Esophagus squamous epithelium (tissue), 5 donors: ENCODE measurements around the gene ACE2. TPM values are rescaled to one million over a fixed set of nuclear protein-coding genes. Genes with fewer than 3 reads are reported as not detected.

ENCODE experiments used
- DNase-seq: peaks from one replicate; lab custom pipeline; 2025; lab: John Stamatoyannopoulos, UW
- H3K27ac ChIP-seq, 4 donors: fragments of 200-600 bp; sonication (generic); one replicate each; pipeline ENCODE4 v1.5.1; 2016 to 2019; ENCODE audit warnings: mild to moderate bottlenecking in 1 of 4
- H3K27me3 ChIP-seq, 4 donors: fragments of 200-600 bp; sonication (generic); 1 replicate in 3 of 4; 2 replicates in 1 of 4; pipeline versions ENCODE4 v1.5.1 to v1.6.0; 2017 to 2021; ENCODE audit warnings: antibody characterized with exemption in 1 of 4
- H3K36me3 ChIP-seq, 3 donors: fragments of 200-600 bp; sonication (generic); one replicate each; pipeline ENCODE4 v1.5.1; 2016 to 2019
- H3K4me1 ChIP-seq, 3 donors: fragments of 200-600 bp; sonication (generic); one replicate each; pipeline ENCODE4 v1.5.1; 2017 to 2019
- H3K4me3 ChIP-seq, 4 donors: fragments of 200-600 bp; sonication (generic); 1 replicate in 3 of 4; 2 replicates in 1 of 4; pipeline ENCODE4 v1.5.1; 2016 to 2019; ENCODE audit warnings: mild to moderate bottlenecking in 2 of 4, moderate library complexity in 1 of 4
- H3K9me3 ChIP-seq, 3 donors: fragments of 200-600 bp; sonication (generic); one replicate each; pipeline ENCODE4 v1.5.1; 2016 to 2019
- POLR2A ChIP-seq, 4 donors: fragments of 450-650 bp; IDR thresholded peaks; one replicate each; pipeline ENCODE4 v1.6.1; 2017; ENCODE audit warnings: antibody characterized with exemption in 4 of 4, mild to moderate bottlenecking in 4 of 4, moderate library complexity in 3 of 4
- WGBS, 2 donors: methylation state at CpG; one replicate each; pipeline ENCODE4 v1.1.5; 2018; 5-methylcytosine and 5-hydroxymethylcytosine counted together
- intact Hi-C: fragments of 100-400 bp; cut with DNase I; formaldehyde crosslinking; loops from one replicate; pipeline ENCODE4 v1.15.0; 2022
- total RNA-seq, 4 donors: library from RNA; depleted of rRNA; stranded (reverse); fragments of >200 nt; gene quantifications; one replicate each; pipeline ENCODE4 v1.1.0, GENCODE V29; 2016
- TF ChIP-seq, protein P1 (sequence below), 6 experiments: fragments of 450-650 bp in 4 of 6; fragments of 200-600 bp in 2 of 6; sonication (generic) in 2 of 6; IDR thresholded peaks; one replicate each; pipeline ENCODE4 v1.5.1; 2016 to 2019; ENCODE audit warnings: antibody characterized with exemption in 6 of 6, mild to moderate bottlenecking in 4 of 6, moderate library complexity in 4 of 6
- donor health status: DM: yes; HTN: yes; CAD: no.

The ACE2 gene
- total RNA-seq, 4 donors from 2014 or later: 0.57 to 9.8 (median 5.5) TPM

DNA sequence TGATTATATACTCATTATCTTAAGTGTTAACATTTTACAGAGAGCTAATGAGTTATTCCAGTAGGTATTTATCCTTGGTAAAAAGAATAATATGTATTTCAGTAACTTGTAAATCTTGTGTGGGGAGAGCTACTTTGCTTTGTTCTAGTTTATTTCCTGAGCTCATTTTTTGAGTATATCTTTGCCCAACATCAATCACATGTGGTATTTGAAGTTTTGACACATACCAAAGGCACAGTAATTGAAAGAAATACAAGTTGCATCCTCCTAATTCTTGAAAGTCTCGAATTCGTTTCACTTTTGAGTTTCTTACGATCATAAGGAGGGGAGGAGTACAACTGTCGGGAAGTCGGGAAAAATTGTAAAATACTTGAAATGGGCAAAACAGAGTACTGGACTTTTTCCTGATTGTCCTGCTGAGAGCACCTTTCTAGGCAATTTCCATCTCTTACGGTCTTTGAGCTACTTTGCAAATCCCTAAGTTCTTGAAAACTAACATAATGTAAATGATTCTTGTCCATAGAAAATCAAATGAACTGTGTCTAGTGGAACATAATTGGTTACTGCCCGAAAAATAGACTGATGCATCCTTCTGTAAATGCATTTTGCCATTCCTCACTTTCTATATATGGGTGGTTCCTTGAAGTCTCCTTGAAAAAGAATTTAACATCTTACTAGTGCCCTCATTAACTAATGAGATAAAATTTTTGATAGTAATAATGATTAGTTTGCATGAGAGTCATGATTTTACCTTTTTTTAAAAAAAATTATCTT is 43.2 kb upstream of the ACE2 start:
- Histone ChIP-seq H3K9me3 (no peaks in the 10 kb centered on the region), H3K4me3 (no peak overlapping the region), H3K4me1 (no peaks in the 10 kb centered on the region), H3K36me3 (no peaks in the 10 kb centered on the region), H3K27ac (no peak overlapping the region), H3K27me3 (no peaks in the 10 kb centered on the region)
- 74 to 76% methylated on average over 5 to 7 of the region's 7 CpGs for WGBS, 2 donors
- no peak for TF ChIP-seq POLR2A (IDR thresholded peaks at IDR 0.05)
- TF ChIP-seq, protein P1, sequence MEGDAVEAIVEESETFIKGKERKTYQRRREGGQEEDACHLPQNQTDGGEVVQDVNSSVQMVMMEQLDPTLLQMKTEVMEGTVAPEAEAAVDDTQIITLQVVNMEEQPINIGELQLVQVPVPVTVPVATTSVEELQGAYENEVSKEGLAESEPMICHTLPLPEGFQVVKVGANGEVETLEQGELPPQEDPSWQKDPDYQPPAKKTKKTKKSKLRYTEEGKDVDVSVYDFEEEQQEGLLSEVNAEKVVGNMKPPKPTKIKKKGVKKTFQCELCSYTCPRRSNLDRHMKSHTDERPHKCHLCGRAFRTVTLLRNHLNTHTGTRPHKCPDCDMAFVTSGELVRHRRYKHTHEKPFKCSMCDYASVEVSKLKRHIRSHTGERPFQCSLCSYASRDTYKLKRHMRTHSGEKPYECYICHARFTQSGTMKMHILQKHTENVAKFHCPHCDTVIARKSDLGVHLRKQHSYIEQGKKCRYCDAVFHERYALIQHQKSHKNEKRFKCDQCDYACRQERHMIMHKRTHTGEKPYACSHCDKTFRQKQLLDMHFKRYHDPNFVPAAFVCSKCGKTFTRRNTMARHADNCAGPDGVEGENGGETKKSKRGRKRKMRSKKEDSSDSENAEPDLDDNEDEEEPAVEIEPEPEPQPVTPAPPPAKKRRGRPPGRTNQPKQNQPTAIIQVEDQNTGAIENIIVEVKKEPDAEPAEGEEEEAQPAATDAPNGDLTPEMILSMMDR (IDR thresholded peaks at IDR 0.05): no peak
- intact Hi-C loops: no loop called here
- DNase-seq: no peak

DNA sequence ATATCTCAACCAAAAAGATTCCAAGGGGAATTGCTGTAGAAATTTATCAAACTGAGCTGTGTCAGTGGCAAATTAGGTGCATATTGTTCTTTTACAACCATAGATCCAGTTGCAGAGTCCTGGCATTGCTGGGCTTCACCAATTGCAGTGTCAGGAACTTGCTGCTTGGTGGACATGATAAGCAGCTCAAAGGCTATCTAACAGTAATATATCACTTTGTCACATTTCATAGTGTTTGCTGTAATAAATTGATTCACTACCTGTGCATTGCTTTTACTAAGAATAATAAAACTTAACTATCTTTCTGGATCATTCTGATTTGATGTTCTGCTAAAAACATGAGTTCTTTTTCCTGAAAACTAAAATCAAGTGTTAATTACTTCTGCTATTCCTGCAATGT is 30.9 kb upstream of the ACE2 start:
- no peak for DNase-seq
- intact Hi-C loops: no loop called here
- no peak for TF ChIP-seq POLR2A (IDR thresholded peaks at IDR 0.05)
- TF ChIP-seq, protein P1 (IDR thresholded peaks at IDR 0.05): no peak
- no peaks in the 10 kb centered on the region for H3K27me3 ChIP-seq
- H3K27ac ChIP-seq: no peak overlapping the region
- H3K4me1 ChIP-seq: no peaks in the 10 kb centered on the region
- H3K36me3 ChIP-seq: no peaks in the 10 kb centered on the region
- no peak overlapping the region for H3K4me3 ChIP-seq
- no peaks in the 10 kb centered on the region for H3K9me3 ChIP-seq

GRCh38 chrX:15623054-15623453 is 22.3 kb upstream of the ACE2 start:
- TF ChIP-seq, protein P1 (IDR thresholded peaks at IDR 0.05): no peak
- TF ChIP-seq POLR2A (IDR thresholded peaks at IDR 0.05): no peak
- H3K9me3 ChIP-seq: peaks cover 0 to 4% (median 0%) of the 10 kb centered on the region in 3 donors
- peaks cover 0 to 3% (median 0%) of the 10 kb centered on the region in 4 donors for H3K27me3 ChIP-seq
- no peaks in the 10 kb centered on the region for H3K36me3 ChIP-seq
- H3K4me3 ChIP-seq: no peak overlapping the region
- 32 to 66% methylated on average over 1 of the region's 1 CpG for WGBS, 2 donors
- no peak overlapping the region for H3K27ac ChIP-seq
- intact Hi-C loops: no loop called here
- H3K4me1 ChIP-seq: no peaks in the 10 kb centered on the region
- no peak for DNase-seq

- TF ChIP-seq POLR2A (IDR thresholded peaks at IDR 0.05): no peak
- TF ChIP-seq, protein P1 (IDR thresholded peaks at IDR 0.05): no peak
- peaks cover 0 to 2% (median 0%) of the 10 kb centered on the region in 3 donors for H3K9me3 ChIP-seq
- H3K4me1 ChIP-seq: no peaks in the 10 kb centered on the region
- 30 to 51% methylated on average over 3 of the region's 3 CpGs for WGBS, 2 donors
- no peak overlapping the region for H3K4me3 ChIP-seq
- intact Hi-C loops: no loop called here
- peaks cover 0 to 3% (median 0%) of the 10 kb centered on the region in 4 donors for H3K27me3 ChIP-seq
- no peaks in the 10 kb centered on the region for H3K36me3 ChIP-seq
- H3K27ac ChIP-seq: peak overlapping the region in 3 of 4 donors; percentile 39 to 52 (median 45)
- no peak for DNase-seq
Observed at GRCh38 chrX:15619053-15619755, 18.4 kb upstream of the ACE2 start.

GRCh38 chrX:15617111-15617510 is 16.4 kb upstream of the ACE2 start:
- no peaks in the 10 kb centered on the region for H3K36me3 ChIP-seq
- H3K27me3 ChIP-seq: peaks cover 0 to 1% (median 0%) of the 10 kb centered on the region in 4 donors
- H3K27ac ChIP-seq: no peak overlapping the region
- WGBS, 2 donors: 57 to 63% methylated on average over 5 to 6 of the region's 6 CpGs
- no peaks in the 10 kb centered on the region for H3K9me3 ChIP-seq
- DNase-seq: no peak
- H3K4me3 ChIP-seq: no peak overlapping the region
- no peaks in the 10 kb centered on the region for H3K4me1 ChIP-seq
- intact Hi-C loops: no loop called here
- TF ChIP-seq POLR2A (IDR thresholded peaks at IDR 0.05): no peak
- TF ChIP-seq, protein P1 (IDR thresholded peaks at IDR 0.05): no peak
